Uterus (tissue), 4 donors: ENCODE results near the gene GIPC3. TPM values are rescaled to one million over a fixed set of nuclear protein-coding genes. Genes with fewer than 3 reads are reported as not detected.

ENCODE experiments used
- DNase-seq, 2 donors: peaks; one replicate each; pipeline ENCODE4 v3.0.0-alpha.2; 2019 to 2020
- H3K27ac ChIP-seq, 2 donors: fragments of 200-600 bp; sonication (generic); 1 replicate in 1 of 2; 2 replicates in 1 of 2; pipeline ENCODE4 v1.5.1; 2016 to 2018
- H3K27me3 ChIP-seq, 2 donors: fragments of 200-600 bp; sonication (generic); one replicate each; pipeline ENCODE4 v1.5.1; 2018 to 2019; ENCODE audit warnings: control low read depth in 1 of 2
- H3K36me3 ChIP-seq, 2 donors: fragments of 200-600 bp; sonication (generic); one replicate each; pipeline ENCODE4 v1.5.1; 2019; ENCODE audit warnings: control low read depth in 1 of 2
- H3K4me1 ChIP-seq, 2 donors: fragments of 200-600 bp; sonication (generic); one replicate each; pipeline ENCODE4 v1.5.1; 2018 to 2019; ENCODE audit warnings: control low read depth in 1 of 2
- H3K4me3 ChIP-seq, 2 donors: fragments of 200-600 bp; sonication (generic); 1 replicate in 1 of 2; 2 replicates in 1 of 2; pipeline ENCODE4 v1.5.1; 2018 to 2019; ENCODE audit warnings: mild to moderate bottlenecking in 1 of 2
- H3K9me3 ChIP-seq, 2 donors: fragments of 200-600 bp; sonication (generic); one replicate each; pipeline ENCODE4 v1.5.1; 2019; ENCODE audit warnings: control low read depth in 1 of 2
- CTCF ChIP-seq, 4 experiments: fragments of 200-600 bp in 2 of 4; fragments of 450-650 bp in 2 of 4; sonication (generic) in 2 of 4; IDR thresholded peaks; one replicate each; pipeline ENCODE4 v1.5.1; 2016 to 2019; ENCODE audit warnings: antibody characterized with exemption in 4 of 4, mild to moderate bottlenecking in 2 of 4, moderate library complexity in 1 of 4
- POLR2A ChIP-seq, 2 donors: fragments of 450-650 bp; IDR thresholded peaks; one replicate each; pipeline ENCODE4 v1.6.1; 2016; ENCODE audit warnings: antibody characterized with exemption in 2 of 2, mild to moderate bottlenecking in 1 of 2, moderate library complexity in 1 of 2
- intact Hi-C: fragments of 100-400 bp; cut with DNase I; formaldehyde crosslinking; loops from one replicate; pipeline ENCODE4 v1.15.1; 2023; ENCODE audit warnings: low total_unique reads
- total RNA-seq, 4 donors: library from RNA; depleted of rRNA in 3 of 4; stranded (reverse); fragments of >200 nt in 3 of 4; gene quantifications; one replicate each; pipeline versions ENCODE4 v1.1.0 to v1.2.4, GENCODE V29; 2014 to 2023
- donor health status: DM: yes; HTN: yes; CAD: no.

Gene GIPC3
- total RNA-seq, 4 donors from 2014 or later: 0.07 to 4.0 TPM; not detected in 2

GRCh38 chr19:3609779-3610719, 24.8 kb downstream of the GIPC3 start:
- intact Hi-C loops: loop anchor here (10.0 kb wide), 1 partner anchor 55 kb away; the partner anchor contains the start of gene MFSD12
- H3K4me3 ChIP-seq: no peak overlapping the region
- TF ChIP-seq CTCF (IDR thresholded peaks at IDR 0.05) (no peak), POLR2A (IDR thresholded peaks at IDR 0.05) (no peak)
- H3K9me3 ChIP-seq: no peaks in the 10 kb centered on the region
- H3K27ac ChIP-seq: no peak overlapping the region
- DNase-seq: no peak
- H3K4me1 ChIP-seq: peaks cover 0 to 11% of the 10 kb centered on the region in 2 donors
- no peaks in the 10 kb centered on the region for H3K36me3 ChIP-seq
- H3K27me3 ChIP-seq: no peaks in the 10 kb centered on the region

DNA sequence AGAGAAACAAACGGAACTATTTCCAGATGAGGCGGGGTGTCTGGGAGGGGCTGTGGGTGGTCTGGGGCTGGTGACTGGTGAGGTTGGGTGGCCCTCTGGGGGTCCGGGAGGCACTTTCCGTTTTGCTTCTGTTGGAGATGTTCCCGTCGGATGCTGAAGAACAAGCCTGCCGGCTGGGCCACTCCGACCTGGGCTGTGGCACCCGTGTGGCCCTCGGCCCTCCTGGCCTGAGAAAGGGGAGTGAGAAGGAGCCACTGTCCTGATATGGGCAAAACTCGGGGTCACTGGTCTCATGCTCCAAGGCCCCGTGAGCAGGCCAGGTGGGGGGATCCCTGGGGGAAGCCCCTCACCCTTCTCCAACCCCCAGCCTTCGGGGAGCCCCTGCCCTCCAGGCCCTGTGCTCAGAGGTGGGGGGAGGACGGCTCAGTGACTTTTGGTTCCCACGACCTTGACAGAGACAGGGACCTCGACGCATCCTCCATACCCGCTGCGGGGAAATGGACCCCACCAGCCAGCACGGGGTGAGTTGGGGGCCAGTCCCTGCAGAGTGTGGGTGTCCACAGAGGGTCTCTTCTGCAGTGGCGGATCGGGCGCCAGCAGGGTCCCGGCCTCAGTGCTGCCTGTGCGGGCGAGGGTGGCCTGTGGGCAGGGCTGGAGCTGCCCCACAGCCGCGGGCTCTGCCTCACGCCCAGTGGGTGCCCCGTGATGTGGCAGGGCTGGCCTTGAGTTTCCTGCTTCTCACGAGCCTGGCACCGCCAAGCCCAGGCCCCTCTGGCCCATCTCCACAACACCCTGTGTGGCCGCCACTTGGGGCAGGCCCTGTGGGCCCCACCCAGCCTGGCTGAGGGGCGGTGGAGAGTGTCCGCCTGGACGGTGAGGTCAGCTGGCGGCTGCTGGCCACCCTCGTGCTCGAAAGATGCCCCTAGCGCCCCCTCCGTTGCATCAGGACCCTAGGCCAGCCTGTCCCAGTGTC, 25.8 kb downstream of the GIPC3 start:
- peaks cover 0 to 11% of the 10 kb centered on the region in 2 donors for H3K4me1 ChIP-seq
- intact Hi-C loops: loop anchor here (10.0 kb wide), 1 partner anchor 56 kb away; the partner anchor contains the start of gene MFSD12
- H3K9me3 ChIP-seq: no peaks in the 10 kb centered on the region
- TF ChIP-seq CTCF (IDR thresholded peaks at IDR 0.05) (no peak), POLR2A (IDR thresholded peaks at IDR 0.05) (no peak)
- H3K27ac ChIP-seq: no peak overlapping the region
- no peak for DNase-seq
- no peaks in the 10 kb centered on the region for H3K27me3 ChIP-seq
- H3K36me3 ChIP-seq: no peaks in the 10 kb centered on the region
- no peak overlapping the region for H3K4me3 ChIP-seq

DNA sequence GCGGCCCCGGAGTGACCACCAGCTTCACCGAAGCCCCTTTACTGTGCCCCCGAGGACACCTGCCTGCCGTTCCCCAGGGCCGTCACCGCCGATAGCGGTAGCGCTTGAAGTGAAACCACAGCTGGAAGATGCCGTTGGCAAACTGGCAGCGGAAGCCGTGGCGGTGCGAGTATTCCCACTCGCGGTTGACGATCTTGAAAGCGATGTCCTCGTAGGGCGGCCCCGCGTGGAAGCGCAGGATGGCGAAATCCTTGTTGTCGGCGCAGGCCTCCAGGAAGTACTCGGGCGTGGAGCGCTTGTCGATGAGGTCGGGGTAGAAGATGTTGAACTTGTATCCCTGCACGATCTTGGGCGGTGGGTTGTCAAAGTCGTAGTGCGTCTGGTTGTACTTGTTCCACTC, 26.6 kb downstream of the GIPC3 start:
- intact Hi-C loops: loop anchor here (10.0 kb wide), 1 partner anchor 57 kb away; the partner anchor contains the start of gene MFSD12
- no peak overlapping the region for H3K27ac ChIP-seq
- H3K4me3 ChIP-seq: no peak overlapping the region
- peaks cover 0 to 11% of the 10 kb centered on the region in 2 donors for H3K4me1 ChIP-seq
- TF ChIP-seq POLR2A (IDR thresholded peaks at IDR 0.05): no peak
- no peak for TF ChIP-seq CTCF (IDR thresholded peaks at IDR 0.05)
- no peaks in the 10 kb centered on the region for H3K9me3 ChIP-seq
- DNase-seq: no peak
- no peaks in the 10 kb centered on the region for H3K27me3 ChIP-seq
- no peaks in the 10 kb centered on the region for H3K36me3 ChIP-seq

DNA sequence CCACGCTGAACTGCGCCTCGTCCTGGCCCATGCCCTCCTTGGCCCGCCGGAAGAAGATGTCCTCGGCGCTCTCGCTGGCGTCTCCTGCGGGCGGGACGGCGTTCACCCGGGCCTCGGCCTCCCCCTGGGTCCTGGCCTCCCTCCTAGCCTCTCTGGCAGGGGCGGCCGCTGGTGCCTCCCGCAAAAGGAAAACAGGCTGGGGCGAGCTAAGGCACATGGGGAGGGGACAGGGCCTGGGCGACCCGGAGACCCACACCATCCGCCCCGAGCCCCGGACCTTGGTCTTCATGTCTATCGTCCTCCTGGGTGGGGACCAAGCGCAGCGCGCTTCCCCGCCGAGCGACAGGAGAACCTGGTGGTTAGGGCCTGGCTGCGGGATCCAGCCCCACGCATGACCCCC, 27.1 kb downstream of the GIPC3 start:
- DNase-seq: no peak
- intact Hi-C loops: loop anchor here (10.0 kb wide), 1 partner anchor 58 kb away; the partner anchor contains the start of gene MFSD12
- Histone ChIP-seq H3K36me3 (no peaks in the 10 kb centered on the region), H3K4me3 (no peak overlapping the region), H3K27me3 (no peaks in the 10 kb centered on the region), H3K4me1 (peaks cover 0 to 6% of the 10 kb centered on the region in 2 donors), H3K27ac (no peak overlapping the region), H3K9me3 (no peaks in the 10 kb centered on the region)
- TF ChIP-seq POLR2A (IDR thresholded peaks at IDR 0.05): no peak
- no peak for TF ChIP-seq CTCF (IDR thresholded peaks at IDR 0.05)
